ENCODE data around the gene SENP3.
A peak's percentile ranks its signal among the peaks of the same experiment; 100 is the strongest.
"Not testable (repeated sequence)": the region's sequence is repeated elsewhere in the genome, so short reads cannot be mapped to it uniquely, and the experiment has no call there.

The SENP3 gene

DNA sequence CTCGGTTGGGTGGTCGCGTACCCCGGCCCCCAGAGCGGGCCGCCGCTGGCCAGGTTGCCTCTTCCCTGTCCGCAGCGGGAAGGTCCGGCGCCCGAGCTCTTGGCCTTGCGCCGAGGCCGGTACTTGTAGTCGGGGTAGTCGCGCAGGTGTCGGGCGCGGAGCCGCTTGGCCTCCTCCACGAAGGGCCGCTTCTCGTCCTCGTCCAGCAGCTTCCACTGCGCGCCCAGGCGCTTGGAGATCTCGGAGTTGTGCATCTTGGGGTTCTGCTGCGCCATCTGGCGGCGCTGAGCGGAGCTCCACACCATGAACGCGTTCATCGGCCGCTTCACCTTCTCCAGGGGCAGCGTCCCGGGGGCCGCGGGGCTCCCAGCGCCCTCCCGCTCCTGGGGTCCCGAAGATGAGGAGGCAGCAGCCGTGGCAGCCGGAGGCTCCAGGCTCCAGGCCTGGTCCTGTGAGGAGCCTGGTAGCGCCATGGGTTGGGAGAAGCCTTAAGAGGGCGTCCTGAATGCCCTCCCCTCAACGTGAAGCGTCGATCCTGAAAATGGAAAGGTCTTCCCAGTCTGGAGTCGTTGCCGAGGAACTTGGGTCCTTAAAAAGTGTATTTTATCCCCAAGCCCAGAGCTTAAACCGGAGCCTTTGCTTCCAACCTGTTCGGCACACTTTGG lies 27.6 kb downstream of the SENP3 start:
- Histone ChIP-seq H3K27me3 (ENCODE audit: control insufficient read depth, insufficient read depth, low read length) (no peaks in the 10 kb centered on the region), H3K4me1 (ENCODE audit: control insufficient read depth, insufficient read depth, low read length) (peaks cover 26% of the 10 kb centered on the region), H3K9me3 (ENCODE audit: control insufficient read depth, insufficient read depth, low read depth, low read length) (no peaks in the 10 kb centered on the region), H3K36me3 (ENCODE audit: control insufficient read depth, insufficient read depth, low read length) (peaks cover 46% of the 10 kb centered on the region), H3K4me3 (ENCODE audit: low read depth, low read length) (peak overlapping the region; percentile 75), H3K9ac (ENCODE audit: low read length) (peak overlapping the region; percentile 69), H3K27ac (ENCODE audit: low read depth, low read length) (peak overlapping the region; percentile 54; the same call in 1 of the 2 replicates)

DNA sequence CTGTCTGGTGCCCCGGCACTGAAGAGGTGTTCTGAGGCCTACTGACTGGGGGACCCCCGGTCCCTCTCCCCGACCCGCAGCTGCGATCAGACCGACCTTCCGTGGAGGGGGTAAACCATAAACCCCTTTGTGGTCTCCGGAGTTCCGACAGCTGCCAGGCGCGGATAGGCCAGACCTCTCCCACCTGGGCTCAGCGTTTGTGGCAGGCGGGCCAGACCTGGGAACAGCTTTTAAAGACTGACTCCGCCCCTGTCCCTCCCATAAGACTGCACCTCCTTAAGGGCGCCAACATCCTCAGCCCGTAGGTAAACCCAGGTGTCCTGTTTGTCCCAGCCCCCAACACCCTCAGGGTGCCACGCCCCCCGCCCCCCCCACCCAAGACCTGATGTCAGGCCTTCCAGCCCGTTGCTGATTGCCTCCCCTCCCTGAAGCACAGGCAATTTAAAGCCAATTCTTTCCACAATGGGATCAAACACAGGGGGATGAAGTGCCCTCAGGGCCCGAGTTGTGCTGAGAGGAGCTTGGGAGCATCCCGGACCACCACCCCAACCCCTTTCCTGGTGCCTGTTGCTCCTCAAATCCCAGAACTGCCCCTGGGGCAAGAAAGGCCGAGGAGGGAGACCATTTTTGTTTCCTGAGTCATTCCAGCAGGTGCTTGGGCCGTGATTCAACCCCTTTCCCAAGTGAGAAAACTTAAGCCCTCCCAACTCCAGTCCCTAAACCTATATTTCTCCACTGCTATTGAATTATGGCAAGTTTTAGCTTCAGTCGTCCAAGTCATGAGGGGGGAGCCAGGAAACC lies 28.4 kb downstream of the SENP3 start, which contains the start of gene SOX15:
Gene SOX15, minus strand, starts transcription at position 204 of the 801 bp plus-strand sequence. CDS start 418 bp downstream, outside the sequence.
- Histone ChIP-seq H3K4me3 (ENCODE audit: low read depth, low read length) (peak within 1 kb of the TSS; percentile 75), H3K9ac (ENCODE audit: low read length) (peak within 1 kb of the TSS; percentile 78), H3K27me3 (ENCODE audit: control insufficient read depth, insufficient read depth, low read length) (no peaks in the 10 kb centered on the region), H3K9me3 (ENCODE audit: control insufficient read depth, insufficient read depth, low read depth, low read length) (no peaks in the 10 kb centered on the region), H3K36me3 (ENCODE audit: control insufficient read depth, insufficient read depth, low read length) (peaks cover 53% of the 10 kb centered on the region), H3K27ac (ENCODE audit: low read depth, low read length) (peak within 1 kb of the TSS; percentile 93), H3K4me1 (ENCODE audit: control insufficient read depth, insufficient read depth, low read length) (peaks cover 26% of the 10 kb centered on the region)

DNA sequence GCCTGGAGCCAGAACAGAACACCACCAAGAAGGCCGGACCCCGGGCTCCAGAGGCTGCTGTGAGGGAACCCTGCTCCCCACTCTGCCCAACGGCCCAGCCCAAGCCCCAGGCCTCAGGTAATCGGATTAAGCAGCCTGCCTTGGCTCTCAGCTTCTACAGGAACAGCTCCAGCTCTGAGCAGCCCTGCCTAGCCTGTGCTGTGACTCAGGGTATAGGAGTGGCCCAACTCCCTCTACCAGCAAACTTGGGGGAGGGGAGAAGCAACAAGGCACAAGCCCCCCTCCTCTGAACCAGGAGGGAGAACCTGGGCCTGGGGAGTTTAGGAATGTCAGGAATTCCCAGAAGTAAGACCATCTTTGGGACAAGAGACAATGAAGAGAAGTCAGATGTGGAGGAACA lies 29.0 kb downstream of the SENP3 start:
- Histone ChIP-seq H3K9ac (ENCODE audit: low read length) (peak overlapping the region; percentile 78), H3K36me3 (ENCODE audit: control insufficient read depth, insufficient read depth, low read length) (peaks cover 60% of the 10 kb centered on the region), H3K27me3 (ENCODE audit: control insufficient read depth, insufficient read depth, low read length) (no peaks in the 10 kb centered on the region), H3K27ac (ENCODE audit: low read depth, low read length) (peak overlapping the region; percentile 93), H3K4me3 (ENCODE audit: low read depth, low read length) (peak overlapping the region; percentile 38), H3K9me3 (ENCODE audit: control insufficient read depth, insufficient read depth, low read depth, low read length) (no peaks in the 10 kb centered on the region), H3K4me1 (ENCODE audit: control insufficient read depth, insufficient read depth, low read length) (peaks cover 26% of the 10 kb centered on the region)

DNA sequence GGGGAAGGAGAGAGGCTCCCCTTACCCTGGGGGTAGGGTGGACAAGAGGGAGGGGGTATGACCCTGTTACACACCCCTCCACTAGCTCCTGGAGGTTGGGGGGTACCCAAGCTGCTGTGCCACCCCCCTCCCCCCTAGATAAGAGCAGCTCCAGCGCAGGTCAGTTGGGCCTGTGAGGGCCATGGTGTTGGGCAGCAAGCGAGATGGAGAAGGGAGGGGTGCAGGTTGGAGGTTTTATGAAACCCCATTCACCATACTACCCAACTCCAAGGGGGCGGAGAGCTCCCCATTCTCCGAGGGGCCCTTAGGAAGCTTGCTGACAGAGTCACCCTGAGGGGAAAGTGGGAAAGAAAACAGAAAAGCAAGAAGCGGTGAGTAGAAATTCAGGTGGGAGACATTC lies 29.9 kb downstream of the SENP3 start:
- Histone ChIP-seq H3K9me3 (ENCODE audit: control insufficient read depth, insufficient read depth, low read depth, low read length) (no peaks in the 10 kb centered on the region), H3K27ac (ENCODE audit: low read depth, low read length) (peak overlapping the region; percentile 93; the same call in 1 of the 2 replicates), H3K9ac (ENCODE audit: low read length) (peak overlapping the region; percentile 78), H3K36me3 (ENCODE audit: control insufficient read depth, insufficient read depth, low read length) (peaks cover 65% of the 10 kb centered on the region), H3K27me3 (ENCODE audit: control insufficient read depth, insufficient read depth, low read length) (no peaks in the 10 kb centered on the region), H3K4me3 (ENCODE audit: low read depth, low read length) (no peak overlapping the region), H3K4me1 (ENCODE audit: control insufficient read depth, insufficient read depth, low read length) (peaks cover 26% of the 10 kb centered on the region)

DNA sequence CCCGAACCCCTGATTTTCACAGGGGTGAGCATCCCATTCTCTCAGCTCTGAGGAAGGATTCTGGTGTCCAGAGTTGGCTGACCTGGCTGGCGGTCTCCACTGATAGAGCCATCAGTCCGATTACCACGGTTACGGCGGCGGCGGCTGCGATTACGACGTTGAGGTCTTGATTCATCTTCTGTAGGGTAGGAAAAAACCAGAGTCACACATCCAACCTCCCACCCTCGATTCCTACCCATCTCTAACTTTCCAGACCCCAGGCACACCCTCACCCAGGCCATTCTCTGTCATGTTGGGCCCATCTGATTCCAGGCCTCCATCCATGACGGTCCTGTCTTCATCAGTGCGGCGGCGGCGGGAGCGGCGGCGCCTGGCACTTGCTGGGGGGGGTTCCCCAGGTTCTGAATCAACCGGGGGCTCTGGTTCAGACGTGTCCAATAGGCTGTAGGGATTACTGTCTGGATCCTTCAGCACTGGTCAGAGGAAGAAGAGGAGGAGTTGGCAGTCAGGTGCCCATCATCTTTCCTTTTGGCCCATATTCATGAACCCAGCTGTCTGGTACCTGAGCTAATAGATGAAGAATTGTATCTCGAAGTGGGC lies 30.8 kb downstream of the SENP3 start:
- no peak overlapping the region for H3K9ac ChIP-seq (ENCODE audit: low read length)
- no peaks in the 10 kb centered on the region for H3K9me3 ChIP-seq (ENCODE audit: control insufficient read depth, insufficient read depth, low read depth, low read length)
- H3K4me3 ChIP-seq (ENCODE audit: low read depth, low read length), result no peak overlapping the region
- H3K4me1 ChIP-seq (ENCODE audit: control insufficient read depth, insufficient read depth, low read length), result peaks cover 26% of the 10 kb centered on the region
- H3K27me3 ChIP-seq (ENCODE audit: control insufficient read depth, insufficient read depth, low read length), result no peaks in the 10 kb centered on the region
- H3K27ac ChIP-seq (ENCODE audit: low read depth, low read length), result no peak overlapping the region
- H3K36me3 ChIP-seq (ENCODE audit: control insufficient read depth, insufficient read depth, low read length), result peaks cover 64% of the 10 kb centered on the region

DNA sequence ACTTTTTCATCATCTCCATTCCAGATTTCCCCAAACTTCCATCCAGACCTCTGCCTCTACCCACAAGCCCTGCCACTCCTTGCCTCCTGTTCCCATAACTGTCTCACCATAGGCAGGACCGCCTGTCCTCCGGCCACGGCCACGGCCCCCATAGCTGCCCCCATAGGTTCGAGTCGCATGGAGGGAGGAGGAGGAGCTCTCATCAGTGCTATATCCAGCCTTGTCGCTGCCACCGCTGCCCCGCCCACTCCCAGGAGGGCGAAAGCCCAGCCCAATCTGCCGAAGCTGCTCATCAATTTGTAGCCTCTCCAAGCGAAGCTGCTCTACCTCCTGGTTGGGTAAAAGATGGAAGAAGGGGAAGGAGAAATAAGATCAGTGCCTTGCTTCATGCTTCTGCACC lies 31.6 kb downstream of the SENP3 start:
- Histone ChIP-seq H3K27me3 (ENCODE audit: control insufficient read depth, insufficient read depth, low read length) (no peaks in the 10 kb centered on the region), H3K4me1 (ENCODE audit: control insufficient read depth, insufficient read depth, low read length) (peaks cover 20% of the 10 kb centered on the region), H3K27ac (ENCODE audit: low read depth, low read length) (no peak overlapping the region), H3K9ac (ENCODE audit: low read length) (no peak overlapping the region), H3K9me3 (ENCODE audit: control insufficient read depth, insufficient read depth, low read depth, low read length) (no peaks in the 10 kb centered on the region), H3K4me3 (ENCODE audit: low read depth, low read length) (no peak overlapping the region), H3K36me3 (ENCODE audit: control insufficient read depth, insufficient read depth, low read length) (peaks cover 61% of the 10 kb centered on the region)

DNA sequence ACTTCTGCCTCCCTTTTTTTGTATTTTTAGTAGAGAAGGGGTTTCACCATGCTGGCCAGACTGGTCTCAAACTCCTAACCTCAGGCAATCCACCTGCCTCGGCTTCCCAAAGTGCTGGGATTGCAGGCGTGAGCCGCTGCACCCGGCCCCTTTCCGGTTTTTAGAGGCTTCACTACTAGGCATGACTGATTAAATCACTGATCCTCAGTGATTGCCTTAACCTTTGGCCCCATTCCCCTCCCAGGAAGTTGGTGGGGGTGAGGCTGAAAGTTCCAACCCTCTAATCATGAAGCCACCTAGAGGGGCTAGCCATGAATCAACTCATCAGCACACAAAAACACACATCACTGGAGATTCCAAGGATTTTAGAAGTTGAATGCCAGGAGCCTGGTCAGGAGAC lies 35.8 kb downstream of the SENP3 start:
- H3K4me3 ChIP-seq (ENCODE audit: low read depth, low read length); H3K27me3 ChIP-seq (ENCODE audit: control insufficient read depth, insufficient read depth, low read length); H3K4me1 ChIP-seq (ENCODE audit: control insufficient read depth, insufficient read depth, low read length); H3K27ac ChIP-seq (ENCODE audit: low read depth, low read length); H3K9me3 ChIP-seq (ENCODE audit: control insufficient read depth, insufficient read depth, low read depth, low read length); H3K9ac ChIP-seq (ENCODE audit: low read length): not testable (repeated sequence)
- peaks cover 83% of the 10 kb centered on the region for H3K36me3 ChIP-seq (ENCODE audit: control insufficient read depth, insufficient read depth, low read length)

DNA sequence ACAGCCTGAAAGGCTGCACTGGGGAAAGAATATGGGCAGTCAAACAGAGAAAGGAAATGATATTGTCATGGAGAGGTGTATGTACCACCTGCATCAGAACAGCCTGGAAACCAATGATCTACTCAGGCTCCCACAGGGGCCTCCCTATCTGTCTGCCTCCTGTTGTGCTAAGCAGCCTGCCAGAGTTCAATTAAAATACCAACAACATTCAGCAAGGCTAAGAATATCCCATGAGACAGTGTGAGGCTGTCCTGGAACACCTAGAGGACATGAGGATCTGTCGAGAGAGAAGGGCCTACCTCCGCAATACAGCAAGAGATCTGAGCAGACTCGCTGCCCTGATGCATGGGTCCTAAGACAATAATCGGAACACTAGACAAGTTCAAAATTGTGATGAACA lies 44.6 kb downstream of the SENP3 start:
- H3K9ac ChIP-seq (ENCODE audit: low read length), result peak overlapping the region; percentile 6
- no peaks in the 10 kb centered on the region for H3K27me3 ChIP-seq (ENCODE audit: control insufficient read depth, insufficient read depth, low read length)
- no peaks in the 10 kb centered on the region for H3K9me3 ChIP-seq (ENCODE audit: control insufficient read depth, insufficient read depth, low read depth, low read length)
- H3K4me3 ChIP-seq (ENCODE audit: low read depth, low read length), result no peak overlapping the region
- no peaks in the 10 kb centered on the region for H3K4me1 ChIP-seq (ENCODE audit: control insufficient read depth, insufficient read depth, low read length)
- H3K27ac ChIP-seq (ENCODE audit: low read depth, low read length), result no peak overlapping the region
- H3K36me3 ChIP-seq (ENCODE audit: control insufficient read depth, insufficient read depth, low read length), result peaks cover 46% of the 10 kb centered on the region

DNA sequence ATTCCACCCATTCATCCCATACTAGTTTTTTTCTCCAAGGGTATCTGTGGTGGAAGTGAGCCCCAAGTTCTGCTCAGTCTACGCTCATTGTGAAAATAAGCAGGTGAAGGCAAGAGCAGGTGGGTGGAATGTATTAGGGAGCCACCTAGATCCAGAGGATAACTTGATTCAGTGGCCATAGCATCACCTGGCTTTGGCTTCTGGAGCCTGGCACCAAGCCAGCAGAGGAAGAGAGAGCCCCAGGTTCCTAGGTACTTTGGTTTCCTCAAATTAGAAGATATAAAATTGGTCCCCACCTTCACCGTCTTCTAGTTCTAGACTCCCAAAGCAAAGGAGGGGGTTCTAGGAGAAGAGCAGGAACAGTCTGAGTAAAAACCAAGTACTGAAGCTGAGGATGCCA lies 48.9 kb downstream of the SENP3 start:
- Histone ChIP-seq H3K9ac (ENCODE audit: low read length) (no peak overlapping the region), H3K27ac (ENCODE audit: low read depth, low read length) (no peak overlapping the region), H3K27me3 (ENCODE audit: control insufficient read depth, insufficient read depth, low read length) (no peaks in the 10 kb centered on the region), H3K4me3 (ENCODE audit: low read depth, low read length) (no peak overlapping the region), H3K9me3 (ENCODE audit: control insufficient read depth, insufficient read depth, low read depth, low read length) (no peaks in the 10 kb centered on the region), H3K4me1 (ENCODE audit: control insufficient read depth, insufficient read depth, low read length) (peaks cover 15% of the 10 kb centered on the region), H3K36me3 (ENCODE audit: control insufficient read depth, insufficient read depth, low read length) (peaks cover 14% of the 10 kb centered on the region)

DNA sequence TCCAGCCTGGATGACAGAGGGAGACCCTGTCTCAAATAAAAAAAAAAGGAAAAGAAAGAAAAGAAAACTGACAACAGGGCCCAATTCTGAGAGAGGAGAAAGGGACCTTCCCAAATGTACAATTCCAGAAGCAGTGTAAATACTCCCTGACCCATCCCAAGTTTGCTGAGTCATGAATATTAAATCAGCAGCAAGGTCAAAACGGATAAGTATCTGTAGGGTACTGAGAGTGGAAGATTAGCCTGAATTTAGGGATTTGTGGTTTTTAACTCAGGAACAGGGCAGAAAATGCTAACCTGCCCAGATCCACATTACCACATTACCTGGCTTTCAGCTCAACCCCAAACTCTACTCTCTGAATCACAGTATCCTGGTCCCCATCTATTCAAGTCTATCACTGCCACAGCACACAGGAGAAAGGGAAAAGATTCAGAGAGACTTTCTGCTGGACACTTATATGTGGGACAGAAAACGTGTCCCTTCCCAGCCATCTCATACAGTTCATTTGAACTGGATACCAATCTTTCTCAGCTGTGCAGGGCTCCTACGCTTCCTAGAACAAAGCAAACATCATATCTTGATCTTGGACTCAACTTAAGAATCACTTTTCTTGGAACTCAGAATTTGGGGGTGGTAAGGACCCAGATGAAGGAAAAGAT lies 50.0 kb downstream of the SENP3 start:
- Histone ChIP-seq H3K36me3 (ENCODE audit: control insufficient read depth, insufficient read depth, low read length) (peaks cover 12% of the 10 kb centered on the region), H3K27ac (ENCODE audit: low read depth, low read length) (no peak overlapping the region), H3K9me3 (ENCODE audit: control insufficient read depth, insufficient read depth, low read depth, low read length) (no peaks in the 10 kb centered on the region), H3K27me3 (ENCODE audit: control insufficient read depth, insufficient read depth, low read length) (no peaks in the 10 kb centered on the region), H3K9ac (ENCODE audit: low read length) (no peak overlapping the region), H3K4me1 (ENCODE audit: control insufficient read depth, insufficient read depth, low read length) (peaks cover 15% of the 10 kb centered on the region), H3K4me3 (ENCODE audit: low read depth, low read length) (no peak overlapping the region)

All from HUES6 (cell line).